ENCODE results near the gene LRAT. TPM values are rescaled to one million over a fixed set of nuclear protein-coding genes. Genes with fewer than 3 reads are reported as not detected.

Gene LRAT
- total and polyA plus RNA-seq, 8 donors = 0.10 to 1.5 (median 0.51) TPM

DNA sequence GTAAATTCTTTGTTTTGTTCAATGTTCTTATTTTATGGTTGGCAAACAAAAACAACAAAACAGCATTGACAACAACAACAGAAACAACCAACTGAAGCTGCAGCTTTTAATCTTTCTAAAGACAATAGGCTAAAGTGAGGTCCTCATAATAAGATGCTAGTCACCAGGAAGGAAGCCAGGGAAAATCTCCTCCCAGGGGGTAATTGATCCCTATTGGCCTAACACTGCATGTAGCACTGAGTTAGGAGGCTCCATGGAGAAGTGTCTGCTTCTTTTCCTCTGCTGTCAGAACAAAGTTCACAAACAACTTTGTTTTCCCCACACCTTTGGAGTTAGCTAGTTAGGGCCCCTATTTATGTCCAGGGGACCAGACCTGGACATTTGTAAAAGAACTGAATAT lies 4.7 kb upstream of the LRAT start:
- TF ChIP-seq, protein P1, sequence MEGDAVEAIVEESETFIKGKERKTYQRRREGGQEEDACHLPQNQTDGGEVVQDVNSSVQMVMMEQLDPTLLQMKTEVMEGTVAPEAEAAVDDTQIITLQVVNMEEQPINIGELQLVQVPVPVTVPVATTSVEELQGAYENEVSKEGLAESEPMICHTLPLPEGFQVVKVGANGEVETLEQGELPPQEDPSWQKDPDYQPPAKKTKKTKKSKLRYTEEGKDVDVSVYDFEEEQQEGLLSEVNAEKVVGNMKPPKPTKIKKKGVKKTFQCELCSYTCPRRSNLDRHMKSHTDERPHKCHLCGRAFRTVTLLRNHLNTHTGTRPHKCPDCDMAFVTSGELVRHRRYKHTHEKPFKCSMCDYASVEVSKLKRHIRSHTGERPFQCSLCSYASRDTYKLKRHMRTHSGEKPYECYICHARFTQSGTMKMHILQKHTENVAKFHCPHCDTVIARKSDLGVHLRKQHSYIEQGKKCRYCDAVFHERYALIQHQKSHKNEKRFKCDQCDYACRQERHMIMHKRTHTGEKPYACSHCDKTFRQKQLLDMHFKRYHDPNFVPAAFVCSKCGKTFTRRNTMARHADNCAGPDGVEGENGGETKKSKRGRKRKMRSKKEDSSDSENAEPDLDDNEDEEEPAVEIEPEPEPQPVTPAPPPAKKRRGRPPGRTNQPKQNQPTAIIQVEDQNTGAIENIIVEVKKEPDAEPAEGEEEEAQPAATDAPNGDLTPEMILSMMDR (IDR thresholded peaks at IDR 0.05) = no peak
- H3K4me1 ChIP-seq = peaks cover 14 to 18% of the 10 kb centered on the region in 2 donors
- DNase-seq (no peak), ATAC-seq (no peak)
- H3K4me3 ChIP-seq = no peak overlapping the region
- intact Hi-C loops (cut with DNase I) = no loop called here
- H3K36me3 ChIP-seq = no peaks in the 10 kb centered on the region
- H3K27me3 ChIP-seq = peaks cover 31 to 50% of the 10 kb centered on the region in 2 donors
- no peaks in the 10 kb centered on the region for H3K9me3 ChIP-seq
- no peak overlapping the region for H3K27ac ChIP-seq

DNA sequence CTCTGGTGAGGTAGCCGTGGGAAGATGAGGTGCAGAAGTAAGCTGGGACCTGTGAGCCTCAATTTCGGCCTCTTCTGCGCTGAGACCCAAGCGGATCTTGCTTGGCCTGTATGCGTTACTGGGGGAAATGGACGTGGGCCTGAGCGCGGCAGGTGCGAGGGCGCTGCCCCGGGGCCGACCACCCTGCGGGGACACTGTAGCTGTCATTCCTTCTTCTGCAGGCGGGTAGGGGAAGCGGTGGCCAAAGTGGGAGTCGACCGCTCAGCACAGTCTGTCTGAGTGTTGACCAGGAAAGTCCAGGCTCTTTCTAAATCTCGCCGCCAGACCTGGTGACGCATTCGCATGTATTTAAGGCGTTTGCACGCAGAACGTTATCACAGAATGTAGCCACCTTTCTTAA lies 3.3 kb upstream of the LRAT start:
- ATAC-seq = no peak
- Histone ChIP-seq H3K4me1 (peaks cover 14 to 19% of the 10 kb centered on the region in 2 donors), H3K27me3 (peaks cover 44 to 64% of the 10 kb centered on the region in 2 donors), H3K4me3 (no peak overlapping the region), H3K36me3 (no peaks in the 10 kb centered on the region), H3K9me3 (no peaks in the 10 kb centered on the region), H3K27ac (no peak overlapping the region)
- TF ChIP-seq, protein P1 (IDR thresholded peaks at IDR 0.05) = no peak
- peak in 1 of 4 donors; percentile 48 for DNase-seq
- intact Hi-C loops (cut with DNase I) = no loop called here

DNA sequence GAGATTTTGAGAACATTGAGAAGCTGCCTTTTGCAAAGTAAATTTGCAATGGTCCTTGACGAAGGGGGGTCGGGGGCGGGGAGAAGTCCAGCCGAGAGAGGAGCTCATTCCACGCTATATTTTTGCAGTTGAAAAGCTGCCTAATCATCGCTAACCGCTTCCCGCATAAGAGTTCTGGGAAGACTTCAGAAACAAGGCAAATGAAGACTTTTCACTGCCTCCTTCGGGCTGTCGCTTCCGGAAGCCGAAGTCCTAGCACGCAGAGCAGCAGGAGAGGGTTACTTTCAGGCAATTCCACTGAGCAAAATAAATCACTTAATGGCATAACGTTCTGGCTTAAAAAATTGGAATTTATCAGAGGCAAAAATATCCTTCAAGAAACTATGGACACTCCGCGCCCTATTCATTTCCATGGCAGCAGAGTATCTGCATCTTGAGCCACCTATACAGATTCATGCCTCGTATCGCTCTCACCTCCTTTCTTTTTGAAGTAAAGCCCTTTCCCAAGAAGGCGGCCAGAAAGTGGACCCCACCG lies 2.6 kb upstream of the LRAT start:
- Histone ChIP-seq H3K9me3 (no peaks in the 10 kb centered on the region), H3K27me3 (peaks cover 49 to 67% of the 10 kb centered on the region in 2 donors), H3K4me3 (no peak overlapping the region), H3K27ac (no peak overlapping the region), H3K4me1 (peaks cover 14 to 19% of the 10 kb centered on the region in 2 donors), H3K36me3 (no peaks in the 10 kb centered on the region)
- DNase-seq (no peak), ATAC-seq (no peak)
- TF ChIP-seq, protein P1 (IDR thresholded peaks at IDR 0.05) = no peak
- intact Hi-C loops (cut with DNase I) = no loop called here

DNA sequence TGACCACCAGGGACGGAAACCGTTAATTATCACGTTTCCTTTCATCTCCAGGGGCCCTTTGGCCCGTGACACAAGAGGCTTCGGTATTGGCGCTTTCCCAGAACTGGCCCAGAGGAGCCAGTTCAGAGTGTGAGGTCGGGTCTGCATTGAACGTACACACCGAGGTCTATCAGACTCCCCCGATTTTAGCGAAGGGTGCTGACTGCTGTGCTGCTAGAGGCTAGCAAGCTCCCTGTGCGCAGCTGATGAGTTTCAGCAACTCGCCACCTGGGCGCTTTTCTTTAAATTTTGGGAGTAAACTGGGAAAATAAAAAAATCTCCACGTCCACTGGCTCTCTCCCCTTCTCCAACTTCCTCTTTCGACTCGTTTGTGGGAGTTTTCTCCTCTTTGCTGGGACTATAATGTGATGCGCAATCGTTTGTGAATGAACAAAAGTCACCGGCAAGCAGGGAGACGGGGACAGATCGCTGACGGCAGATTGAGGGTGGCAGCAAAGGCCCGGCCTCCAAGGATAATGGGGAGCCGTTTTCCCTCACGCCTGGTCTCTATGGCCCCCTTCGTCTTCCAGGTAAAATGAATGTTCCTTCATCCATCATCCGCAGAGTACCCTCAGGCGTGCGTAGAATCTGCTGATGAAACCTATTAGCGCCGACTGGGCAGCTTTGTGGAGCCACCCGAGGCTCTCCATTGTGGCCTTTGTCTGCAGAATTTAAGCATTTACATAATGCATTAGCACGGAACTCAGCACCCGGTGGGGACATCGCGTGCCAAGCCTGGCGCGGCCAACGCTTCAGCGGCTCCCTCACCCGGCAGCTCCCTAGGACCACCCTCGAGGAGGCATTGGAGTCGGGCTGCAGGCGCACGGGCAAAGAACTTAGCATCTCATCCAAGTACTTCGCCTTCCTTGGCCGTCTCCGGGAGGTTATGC lies 1.6 kb upstream of the LRAT start:
- no peak for ATAC-seq
- H3K4me1 ChIP-seq = peaks cover 14 to 19% of the 10 kb centered on the region in 2 donors
- H3K36me3 ChIP-seq = no peaks in the 10 kb centered on the region
- H3K27me3 ChIP-seq = peaks cover 59 to 67% of the 10 kb centered on the region in 2 donors
- TF ChIP-seq, protein P1 (IDR thresholded peaks at IDR 0.05) = no peak
- H3K27ac ChIP-seq = no peak overlapping the region
- intact Hi-C loops (cut with DNase I) = no loop called here
- peak in 1 of 4 donors; percentile 68 for DNase-seq
- H3K4me3 ChIP-seq = peak overlapping the region in 1 of 2 donors; percentile 1
- H3K9me3 ChIP-seq = no peaks in the 10 kb centered on the region

DNA sequence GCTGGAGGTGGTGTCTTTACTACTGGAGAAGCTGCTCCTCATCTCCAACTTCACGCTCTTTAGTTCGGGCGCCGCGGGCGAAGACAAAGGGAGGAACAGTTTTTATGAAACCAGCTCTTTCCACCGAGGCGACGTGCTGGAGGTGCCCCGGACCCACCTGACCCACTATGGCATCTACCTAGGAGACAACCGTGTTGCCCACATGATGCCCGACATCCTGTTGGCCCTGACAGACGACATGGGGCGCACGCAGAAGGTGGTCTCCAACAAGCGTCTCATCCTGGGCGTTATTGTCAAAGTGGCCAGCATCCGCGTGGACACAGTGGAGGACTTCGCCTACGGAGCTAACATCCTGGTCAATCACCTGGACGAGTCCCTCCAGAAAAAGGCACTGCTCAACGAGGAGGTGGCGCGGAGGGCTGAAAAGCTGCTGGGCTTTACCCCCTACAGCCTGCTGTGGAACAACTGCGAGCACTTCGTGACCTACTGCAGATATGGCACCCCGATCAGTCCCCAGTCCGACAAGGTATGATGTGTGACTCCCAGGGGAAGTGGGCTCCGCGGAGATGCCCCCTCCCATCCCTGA lies 634 bp downstream of the LRAT start:
- peak in 1 of 4 donors; percentile 52 for DNase-seq
- Histone ChIP-seq H3K4me1 (peaks cover 14 to 19% of the 10 kb centered on the region in 2 donors), H3K27ac (no peak overlapping the region), H3K9me3 (no peaks in the 10 kb centered on the region), H3K36me3 (no peaks in the 10 kb centered on the region), H3K4me3 (peak overlapping the region; percentile 32 to 37), H3K27me3 (peaks cover 63% of the 10 kb centered on the region in 2 donors)
- intact Hi-C loops (cut with DNase I) = no loop called here
- ATAC-seq = peak; percentile 2
- TF ChIP-seq, protein P1 (IDR thresholded peaks at IDR 0.05) = no peak
